H9 (cell line): ENCODE results near the gene ADGRL3. TPM values are rescaled to one million over a fixed set of nuclear protein-coding genes. Genes with fewer than 3 reads are reported as not detected.

ENCODE experiments used
- DNase-seq: peaks from one replicate; pipeline ENCODE4 v3.0.0-alpha.2; 2017
- H2AFZ ChIP-seq: one replicate; pipeline ENCODE4 v1.6.1; 2013; ENCODE audit warnings: mild to moderate bottlenecking, low read length, control low read depth, moderate library complexity
- H2AK5ac ChIP-seq: 2 replicates; pipeline ENCODE4 v1.6.1; 2013; ENCODE audit warnings: low read length, control low read depth, mixed read lengths; ENCODE audit not compliant: insufficient read length
- H2BK120ac ChIP-seq: one replicate; pipeline ENCODE4 v1.6.1; 2013; ENCODE audit warnings: low read depth, mild to moderate bottlenecking, low read length, control low read depth, inconsistent platforms; ENCODE audit not compliant: poor library complexity, severe bottlenecking
- H2BK12ac ChIP-seq: 2 replicates; pipeline ENCODE4 v1.6.1; 2013; ENCODE audit warnings: low read length, control low read depth, mixed read lengths, low read depth; ENCODE audit not compliant: insufficient read length
- H2BK15ac ChIP-seq: 2 replicates; pipeline ENCODE4 v1.6.1; 2013; ENCODE audit warnings: low read depth, low read length, control low read depth
- H2BK20ac ChIP-seq: one replicate; pipeline ENCODE4 v1.6.1; 2013; ENCODE audit warnings: low read depth, mild to moderate bottlenecking, low read length, control low read depth, inconsistent platforms; ENCODE audit not compliant: poor library complexity, severe bottlenecking
- H2BK5ac ChIP-seq: 2 replicates; pipeline ENCODE4 v1.6.1; 2013; ENCODE audit warnings: low read length, control low read depth, mixed read lengths; ENCODE audit not compliant: insufficient read length
- H3K14ac ChIP-seq: 2 replicates; pipeline ENCODE4 v1.6.1; 2013; ENCODE audit warnings: low read length, control low read depth; ENCODE audit not compliant: insufficient read depth
- H3K18ac ChIP-seq: 2 replicates; pipeline ENCODE4 v1.6.1; 2013; ENCODE audit warnings: low read depth, mild to moderate bottlenecking, mixed read lengths, low read length, control low read depth; ENCODE audit not compliant: insufficient read length
- H3K23ac ChIP-seq: 2 replicates; pipeline ENCODE4 v1.6.1; 2013; ENCODE audit warnings: low read length, control low read depth, mixed read lengths, low read depth; ENCODE audit not compliant: insufficient read length
- H3K23me2 ChIP-seq: 2 replicates; pipeline ENCODE4 v1.6.1; 2013; ENCODE audit warnings: low read depth, mild to moderate bottlenecking, mixed read lengths, low read length, control low read depth; ENCODE audit not compliant: insufficient read length, poor library complexity, severe bottlenecking
- H3K27ac ChIP-seq: 2 replicates; pipeline ENCODE4 v1.5.1; 2013; ENCODE audit warnings: low read length, control low read depth, mixed read lengths, low read depth; ENCODE audit not compliant: insufficient read length
- H3K27me3 ChIP-seq: 2 replicates; pipeline ENCODE4 v1.6.1; 2013; ENCODE audit warnings: low read length, control low read depth, inconsistent platforms; ENCODE audit not compliant: insufficient read depth
- H3K4ac ChIP-seq: 2 replicates; pipeline ENCODE4 v1.6.1; 2013; ENCODE audit warnings: low read depth, mild to moderate bottlenecking, control low read depth, inconsistent platforms, low read length, moderate library complexity
- H3K4me1 ChIP-seq: 2 replicates; pipeline ENCODE4 v1.6.1; 2013; ENCODE audit warnings: low read length, control low read depth, inconsistent platforms; ENCODE audit not compliant: insufficient read depth
- H3K4me2 ChIP-seq: 2 replicates; pipeline ENCODE4 v1.6.1; 2013; ENCODE audit warnings: low read length, control low read depth, mixed read lengths; ENCODE audit not compliant: insufficient read length, insufficient read depth
- H3K56ac ChIP-seq: 2 replicates; pipeline ENCODE4 v1.6.1; 2013; ENCODE audit warnings: low read depth, mild to moderate bottlenecking, mixed read lengths, low read length, control low read depth; ENCODE audit not compliant: insufficient read length
- H3K79me1 ChIP-seq: 2 replicates; pipeline ENCODE4 v1.6.1; 2013; ENCODE audit warnings: low read depth, mild to moderate bottlenecking, moderate library complexity, low read length, control low read depth, inconsistent platforms; ENCODE audit not compliant: insufficient read depth, poor library complexity, severe bottlenecking
- H3K79me2 ChIP-seq: 2 replicates; pipeline ENCODE4 v1.6.1; 2013; ENCODE audit warnings: low read length, control low read depth, inconsistent platforms; ENCODE audit not compliant: insufficient read depth
- H3K9ac ChIP-seq: 2 replicates; pipeline ENCODE4 v1.6.1; 2013; ENCODE audit warnings: low read length, control low read depth, mixed read lengths; ENCODE audit not compliant: insufficient read length; ENCODE audit errors: extremely low read depth
- H3K9me3 ChIP-seq: one replicate; pipeline ENCODE4 v1.6.1; 2013; ENCODE audit warnings: low read depth, low read length, inconsistent platforms; ENCODE audit not compliant: control insufficient read depth
- H3T11ph ChIP-seq: one replicate; pipeline ENCODE4 v1.6.1; 2013; ENCODE audit warnings: mild to moderate bottlenecking, low read length, control low read depth, inconsistent platforms
- H4K20me1 ChIP-seq: one replicate; pipeline ENCODE4 v1.6.1; 2013; ENCODE audit not compliant: control insufficient read depth, insufficient read length, insufficient read depth
- H4K5ac ChIP-seq: 2 replicates; pipeline ENCODE4 v1.6.1; 2013; ENCODE audit warnings: low read depth, mild to moderate bottlenecking, mixed read lengths, low read length, control low read depth; ENCODE audit not compliant: insufficient read length
- H4K8ac ChIP-seq: replicated peaks from 2 replicates; pipeline ENCODE4 v1.6.1; 2013; ENCODE audit warnings: low read length, control low read depth, mixed read lengths, low read depth; ENCODE audit not compliant: insufficient read length
- H4K91ac ChIP-seq: 2 replicates; pipeline ENCODE4 v1.6.1; 2013; ENCODE audit warnings: low read depth, mild to moderate bottlenecking, moderate library complexity, mixed read lengths, low read length, control low read depth; ENCODE audit not compliant: insufficient read length
- H3K27ac Mint-ChIP-seq, 3 experiments: 2 replicates in 2 of 3; 3 replicates in 1 of 3; pipeline ENCODE4 v1.8.0; 2020 to 2021; ENCODE audit warnings: mixed read lengths in 3 of 3, mild to moderate bottlenecking in 1 of 3, moderate library complexity in 1 of 3
- H3K27me3 Mint-ChIP-seq: 2 replicates; pipeline ENCODE4 v1.8.0; 2021; ENCODE audit warnings: low read depth, mild to moderate bottlenecking, moderate library complexity, mixed read lengths
- H3K36me3 Mint-ChIP-seq, 3 experiments: 2 replicates in 2 of 3; 3 replicates in 1 of 3; pipeline ENCODE4 v1.8.0; 2020 to 2021; ENCODE audit warnings: low read depth in 3 of 3, mixed read lengths in 3 of 3; ENCODE audit not compliant: insufficient read depth in 1 of 3
- H3K4me1 Mint-ChIP-seq, 2 experiments: 2 replicates each; pipeline ENCODE4 v1.8.0; 2020; ENCODE audit warnings: mixed read lengths in 2 of 2
- H3K4me3 Mint-ChIP-seq, 2 experiments: 2 replicates in 1 of 2; 3 replicates in 1 of 2; pipeline ENCODE4 v1.8.0; 2020 to 2021; ENCODE audit warnings: mild to moderate bottlenecking in 2 of 2, mixed read lengths in 2 of 2, moderate library complexity in 1 of 2
- H3K9me3 Mint-ChIP-seq, 2 experiments: 2 replicates in 1 of 2; 3 replicates in 1 of 2; pipeline ENCODE4 v1.8.0; 2020; ENCODE audit warnings: mild to moderate bottlenecking in 2 of 2, mixed read lengths in 2 of 2, moderate library complexity in 1 of 2
- WGBS: extraction: QIAGEN DNeasy Blood & Tissue Kit; methylation state at CpG from one replicate; pipeline ENCODE4 v1.1.7; 2013; ENCODE audit warnings: missing lambda C conversion rate, low lambda C conversion rate, mixed read lengths; ENCODE audit not compliant: insufficient read length; ENCODE audit errors: extremely low coverage; 5-methylcytosine and 5-hydroxymethylcytosine counted together
- total RNA-seq: library from RNA; stranded (reverse); gene quantifications from 2 replicates; pipeline ENCODE4 v1.2.1, GENCODE V29; 2021
- TF ChIP-seq, protein P1 (sequence below): fragments of 200-600 bp; sonication (generic); conservative IDR thresholded peaks from 3 replicates; pipeline ENCODE4 v1.8.0; 2021; ENCODE audit warnings: antibody characterized with exemption, mild to moderate bottlenecking

Gene ADGRL3
- total RNA-seq, 1 experiment from 2014 or later, result 5.9 TPM

GRCh38 chr4:61872983-61873382 is 672.9 kb downstream of the ADGRL3 start:
- Histone ChIP-seq H2BK15ac (no peak overlapping the region), H3K4ac (no peak overlapping the region), H4K8ac (no peak overlapping the region), H2AFZ (no peak overlapping the region), H3T11ph (no peak overlapping the region), H3K23me2 (no peaks in the 10 kb centered on the region), H3K79me2 (no peaks in the 10 kb centered on the region), H3K9ac (no peak overlapping the region), H3K56ac (no peak overlapping the region), H2BK20ac (no peak overlapping the region), H3K23ac (no peak overlapping the region), H3K27me3 (no peaks in the 10 kb centered on the region), H2BK120ac (no peak overlapping the region), H2BK12ac (no peak overlapping the region), H3K9me3 (no peaks in the 10 kb centered on the region), H2AK5ac (no peak overlapping the region), H3K14ac (no peak overlapping the region), H4K5ac (no peak overlapping the region), H4K91ac (no peak overlapping the region), H3K4me2 (no peak overlapping the region), H3K27ac (no peak overlapping the region), H2BK5ac (no peak overlapping the region), H3K18ac (no peak overlapping the region), H4K20me1 (no peaks in the 10 kb centered on the region), H3K4me1 (no peaks in the 10 kb centered on the region), H3K79me1 (no peaks in the 10 kb centered on the region)
- TF ChIP-seq, protein P1, sequence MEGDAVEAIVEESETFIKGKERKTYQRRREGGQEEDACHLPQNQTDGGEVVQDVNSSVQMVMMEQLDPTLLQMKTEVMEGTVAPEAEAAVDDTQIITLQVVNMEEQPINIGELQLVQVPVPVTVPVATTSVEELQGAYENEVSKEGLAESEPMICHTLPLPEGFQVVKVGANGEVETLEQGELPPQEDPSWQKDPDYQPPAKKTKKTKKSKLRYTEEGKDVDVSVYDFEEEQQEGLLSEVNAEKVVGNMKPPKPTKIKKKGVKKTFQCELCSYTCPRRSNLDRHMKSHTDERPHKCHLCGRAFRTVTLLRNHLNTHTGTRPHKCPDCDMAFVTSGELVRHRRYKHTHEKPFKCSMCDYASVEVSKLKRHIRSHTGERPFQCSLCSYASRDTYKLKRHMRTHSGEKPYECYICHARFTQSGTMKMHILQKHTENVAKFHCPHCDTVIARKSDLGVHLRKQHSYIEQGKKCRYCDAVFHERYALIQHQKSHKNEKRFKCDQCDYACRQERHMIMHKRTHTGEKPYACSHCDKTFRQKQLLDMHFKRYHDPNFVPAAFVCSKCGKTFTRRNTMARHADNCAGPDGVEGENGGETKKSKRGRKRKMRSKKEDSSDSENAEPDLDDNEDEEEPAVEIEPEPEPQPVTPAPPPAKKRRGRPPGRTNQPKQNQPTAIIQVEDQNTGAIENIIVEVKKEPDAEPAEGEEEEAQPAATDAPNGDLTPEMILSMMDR, result no peak
- H3K4me1 Mint-ChIP-seq, result peaks cover 13 to 16% of the 10 kb centered on the region in 2 experiments
- peaks cover 0 to 4% (median 0%) of the 10 kb centered on the region in 3 experiments; a peak in 2 of 7 replicates for H3K36me3 Mint-ChIP-seq
- no peak overlapping the region for H3K4me3 Mint-ChIP-seq
- DNase-seq, result no peak
- H3K27me3 Mint-ChIP-seq, result no peaks in the 10 kb centered on the region
- no CpG with 5 or more reads among the region's 3 CpGs for WGBS
- no peaks in the 10 kb centered on the region for H3K9me3 Mint-ChIP-seq
- no peak overlapping the region for H3K27ac Mint-ChIP-seq
